Endodermal cell (in vitro differentiated cells): Measurements from ENCODE around the gene STUB1. TPM values are rescaled to one million over a fixed set of nuclear protein-coding genes. Genes with fewer than 3 reads are reported as not detected.
A peak's percentile ranks its signal among the peaks of the same experiment; 100 is the strongest.

Experiments
- DNase-seq: peaks from one replicate; pipeline ENCODE4 v3.0.0-alpha.2; 2017
- H3K27ac ChIP-seq: 2 replicates; pipeline ENCODE4 v1.5.1; 2013; ENCODE audit warnings: mild to moderate bottlenecking, low read depth, low read length, moderate library complexity
- H3K27me3 ChIP-seq: 2 replicates; pipeline ENCODE4 v1.6.1; 2013; ENCODE audit warnings: mild to moderate bottlenecking, low read length, moderate library complexity; ENCODE audit not compliant: insufficient read depth, control insufficient read depth, poor library complexity, severe bottlenecking
- H3K36me3 ChIP-seq: 2 replicates; pipeline ENCODE4 v1.7.0; 2013; ENCODE audit warnings: mild to moderate bottlenecking, low read length, moderate library complexity; ENCODE audit not compliant: control insufficient read depth, insufficient read depth
- H3K4me1 ChIP-seq: one replicate; pipeline ENCODE4 v1.7.0; 2013; ENCODE audit warnings: low read length; ENCODE audit not compliant: control insufficient read depth, insufficient read depth
- H3K4me3 ChIP-seq: 2 replicates; pipeline ENCODE4 v1.5.1; 2013; ENCODE audit warnings: mild to moderate bottlenecking, low read length, moderate library complexity
- H3K9ac ChIP-seq: 2 replicates; pipeline ENCODE4 v1.6.1; 2013; ENCODE audit warnings: mild to moderate bottlenecking, low read length, moderate library complexity; ENCODE audit not compliant: poor library complexity, severe bottlenecking; ENCODE audit errors: extremely low read depth
- H3K9me3 ChIP-seq: 2 replicates; pipeline ENCODE4 v1.6.1; 2013; ENCODE audit warnings: mild to moderate bottlenecking, low read length, moderate library complexity; ENCODE audit not compliant: control insufficient read depth
- H3K27ac Mint-ChIP-seq: 2 replicates; pipeline ENCODE4 v1.8.0; 2020; ENCODE audit warnings: mixed read lengths
- H3K27me3 Mint-ChIP-seq: 2 replicates; pipeline ENCODE4 v1.8.0; 2021; ENCODE audit warnings: mild to moderate bottlenecking, mixed read lengths; ENCODE audit not compliant: insufficient read depth
- H3K36me3 Mint-ChIP-seq: 2 replicates; pipeline ENCODE4 v1.8.0; 2020; ENCODE audit warnings: low read depth, mixed read lengths
- H3K4me1 Mint-ChIP-seq: 2 replicates; pipeline ENCODE4 v1.8.0; 2020; ENCODE audit warnings: mixed read lengths
- H3K4me3 Mint-ChIP-seq: 2 replicates; pipeline ENCODE4 v1.8.0; 2020; ENCODE audit warnings: mild to moderate bottlenecking, moderate library complexity, mixed read lengths
- H3K9me3 Mint-ChIP-seq: 2 replicates; pipeline ENCODE4 v1.8.0; 2020; ENCODE audit warnings: mild to moderate bottlenecking, mixed read lengths
- WGBS, 2 experiments: methylation state at CpG; one replicate each; pipeline versions ENCODE4 v1.1.5 to v1.1.7; 2013; ENCODE audit warnings: missing lambda C conversion rate in 2 of 2, mixed read lengths in 1 of 2; ENCODE audit not compliant: insufficient coverage in 1 of 2, insufficient read length in 1 of 2; 5-methylcytosine and 5-hydroxymethylcytosine counted together
- total RNA-seq, 2 donors: library from RNA; stranded (reverse); fragmentation: NEBNext Ultra II Directional in 1 of 2; extraction: Animal tissue kit (Norgen Biotek cat#: 25700) in 1 of 2; gene quantifications; 2 replicates in 1 of 2; 3 replicates in 1 of 2; pipeline ENCODE4 v1.2.1, GENCODE V29; 2021
- TF ChIP-seq, protein P1 (sequence below): fragments of 200-600 bp; sonication (generic); conservative IDR thresholded peaks from 2 replicates; pipeline ENCODE4 v1.5.0; 2021; ENCODE audit warnings: antibody characterized with exemption, mild to moderate bottlenecking

STUB1 gene
- total RNA-seq, 2 donors from 2014 or later = 105 to 124 TPM

DNA sequence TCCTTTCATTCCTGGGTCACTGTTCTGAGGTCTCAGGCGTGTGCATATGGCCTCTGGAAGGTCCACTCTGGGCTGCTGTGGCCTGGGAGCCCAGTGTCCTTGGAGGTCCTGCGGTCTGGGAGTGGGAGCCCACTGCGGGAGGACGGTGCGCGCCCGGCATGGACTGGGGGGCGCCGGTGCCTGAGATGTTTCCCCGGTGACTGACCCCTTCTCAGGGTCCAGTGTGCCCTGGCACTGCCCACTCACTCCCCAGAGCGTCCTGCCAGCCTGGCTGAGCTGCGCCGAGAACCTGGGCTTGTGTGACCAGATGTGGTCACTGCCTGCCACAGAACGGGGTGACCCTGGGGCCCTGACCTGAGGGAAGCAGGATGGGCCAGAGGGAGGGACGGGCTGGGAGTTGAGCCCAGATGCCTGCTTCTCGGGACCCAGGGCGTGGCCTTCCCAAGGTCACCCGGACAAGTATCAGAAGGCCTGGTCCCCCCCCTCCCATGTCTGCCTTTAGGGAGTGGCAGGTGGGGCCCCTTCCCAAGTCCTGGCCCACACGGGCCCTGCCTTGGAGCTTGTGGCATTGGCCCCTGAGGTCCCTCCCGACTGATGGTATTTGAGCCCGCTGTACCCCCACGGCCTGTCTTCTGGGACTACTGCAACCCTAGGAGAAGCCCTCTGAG lies 5.9 kb upstream of the STUB1 start:
- H3K4me1 ChIP-seq = no peaks in the 10 kb centered on the region
- H3K9ac ChIP-seq = no peak overlapping the region
- H3K4me3 ChIP-seq = no peak overlapping the region
- H3K9me3 Mint-ChIP-seq = no peaks in the 10 kb centered on the region
- WGBS, 2 experiments = 90 to 91% methylated on average over 13 to 22 of the region's 22 CpGs
- DNase-seq = no peak
- no peak overlapping the region for H3K27ac ChIP-seq
- H3K9me3 ChIP-seq = no peaks in the 10 kb centered on the region
- H3K4me3 Mint-ChIP-seq = peak overlapping the region; percentile 50
- no peak overlapping the region for H3K27ac Mint-ChIP-seq
- no peaks in the 10 kb centered on the region for H3K27me3 Mint-ChIP-seq
- peaks cover 15% of the 10 kb centered on the region for H3K36me3 Mint-ChIP-seq
- peaks cover 6% of the 10 kb centered on the region for H3K4me1 Mint-ChIP-seq
- peaks cover 38% of the 10 kb centered on the region for H3K36me3 ChIP-seq
- H3K27me3 ChIP-seq = no peaks in the 10 kb centered on the region
- TF ChIP-seq, protein P1, sequence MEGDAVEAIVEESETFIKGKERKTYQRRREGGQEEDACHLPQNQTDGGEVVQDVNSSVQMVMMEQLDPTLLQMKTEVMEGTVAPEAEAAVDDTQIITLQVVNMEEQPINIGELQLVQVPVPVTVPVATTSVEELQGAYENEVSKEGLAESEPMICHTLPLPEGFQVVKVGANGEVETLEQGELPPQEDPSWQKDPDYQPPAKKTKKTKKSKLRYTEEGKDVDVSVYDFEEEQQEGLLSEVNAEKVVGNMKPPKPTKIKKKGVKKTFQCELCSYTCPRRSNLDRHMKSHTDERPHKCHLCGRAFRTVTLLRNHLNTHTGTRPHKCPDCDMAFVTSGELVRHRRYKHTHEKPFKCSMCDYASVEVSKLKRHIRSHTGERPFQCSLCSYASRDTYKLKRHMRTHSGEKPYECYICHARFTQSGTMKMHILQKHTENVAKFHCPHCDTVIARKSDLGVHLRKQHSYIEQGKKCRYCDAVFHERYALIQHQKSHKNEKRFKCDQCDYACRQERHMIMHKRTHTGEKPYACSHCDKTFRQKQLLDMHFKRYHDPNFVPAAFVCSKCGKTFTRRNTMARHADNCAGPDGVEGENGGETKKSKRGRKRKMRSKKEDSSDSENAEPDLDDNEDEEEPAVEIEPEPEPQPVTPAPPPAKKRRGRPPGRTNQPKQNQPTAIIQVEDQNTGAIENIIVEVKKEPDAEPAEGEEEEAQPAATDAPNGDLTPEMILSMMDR = no peak

DNA sequence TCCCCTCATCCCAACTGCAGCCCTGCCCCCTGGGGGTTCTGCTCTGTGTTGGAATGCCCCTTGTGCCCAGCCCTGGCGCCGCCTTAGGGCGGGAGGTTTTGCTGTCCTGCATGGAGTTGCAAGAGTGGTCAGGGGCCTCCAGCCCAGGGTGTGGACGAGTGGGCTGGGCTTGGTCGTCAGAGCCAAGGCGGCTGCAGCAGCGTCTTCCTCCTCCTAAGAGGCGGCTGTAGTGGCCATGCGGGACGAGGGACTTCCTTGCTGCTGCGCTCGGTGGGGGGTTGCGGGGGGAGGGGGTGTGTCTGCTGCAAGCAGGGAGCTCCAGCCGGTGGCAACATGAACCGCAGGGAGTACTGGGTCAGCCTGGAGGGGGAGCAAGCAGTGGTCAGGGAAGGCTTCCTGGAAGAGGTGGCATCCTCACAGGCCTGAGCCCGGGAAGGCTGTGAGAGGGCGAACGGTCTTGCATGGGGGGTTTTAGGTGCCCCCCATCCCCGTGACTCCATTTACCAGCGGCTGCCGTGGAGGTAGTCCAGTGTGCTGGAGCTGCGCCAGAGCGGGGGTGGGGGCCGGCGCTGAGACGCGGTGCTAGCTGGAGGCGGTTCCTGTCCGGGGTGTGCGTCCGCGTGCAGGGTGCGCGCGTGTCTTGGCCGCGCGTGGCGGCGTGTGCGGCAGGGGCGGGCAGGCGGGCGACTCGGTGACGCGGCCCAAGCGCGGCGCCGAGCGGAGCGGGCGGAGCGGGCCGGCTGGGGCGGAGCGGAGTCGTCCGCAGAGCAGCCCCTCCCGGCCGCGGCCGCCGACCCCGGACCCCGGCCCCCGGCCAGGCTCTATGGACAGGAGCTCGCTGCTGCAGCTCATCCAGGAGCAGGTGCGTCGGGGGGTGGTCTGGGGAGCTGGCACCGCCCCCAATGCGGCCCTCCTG lies 5.0 kb upstream of the STUB1 start, which contains the start of gene RHBDL1:
Gene RHBDL1 (plus strand): TSS at position 704 of the 916 bp plus-strand sequence. CDS start 120 bp downstream, at position 824.
- TF ChIP-seq, protein P1 = no peak
- H3K4me3 Mint-ChIP-seq = peak within 1 kb of the TSS; percentile 50
- WGBS, 2 experiments = 13 to 16% methylated on average over 19 to 73 of the region's 73 CpGs

DNA sequence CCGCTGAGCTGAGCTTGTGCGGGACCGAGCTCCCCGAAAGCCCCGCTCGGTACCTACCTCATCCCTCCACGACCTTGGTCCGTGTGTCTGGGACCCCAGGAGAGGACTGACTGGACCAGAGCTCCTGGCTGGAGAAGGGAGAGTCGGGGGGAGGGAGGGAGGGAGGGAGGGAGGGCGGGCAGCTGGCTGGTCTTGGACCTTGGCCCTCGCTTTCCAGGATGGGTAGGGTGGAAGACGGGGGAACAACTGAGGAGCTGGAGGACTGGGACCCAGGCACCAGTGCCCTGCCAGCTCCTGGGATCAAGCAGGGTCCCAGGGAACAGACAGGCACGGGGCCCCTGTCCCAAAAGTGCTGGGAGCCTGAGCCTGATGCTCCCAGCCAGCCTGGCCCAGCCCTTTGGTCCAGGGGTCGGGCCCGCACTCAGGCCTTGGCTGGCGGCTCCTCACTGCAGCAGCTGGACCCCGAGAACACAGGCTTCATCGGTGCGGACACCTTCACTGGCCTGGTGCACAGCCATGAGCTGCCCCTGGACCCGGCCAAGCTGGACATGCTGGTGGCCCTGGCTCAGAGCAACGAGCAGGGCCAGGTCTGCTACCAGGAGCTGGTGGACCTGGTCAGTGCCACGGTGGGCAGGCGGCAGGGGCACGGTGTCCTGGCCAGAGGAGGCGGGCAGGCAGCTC lies 4.2 kb upstream of the STUB1 start:
- Histone ChIP-seq H3K4me3 (no peak overlapping the region), H3K27ac (no peak overlapping the region), H3K4me1 (peaks cover under 1% of the 10 kb centered on the region), H3K9me3 (no peaks in the 10 kb centered on the region), H3K27me3 (no peaks in the 10 kb centered on the region), H3K36me3 (peaks cover 21% of the 10 kb centered on the region), H3K9ac (no peak overlapping the region)
- no peak overlapping the region for H3K27ac Mint-ChIP-seq
- H3K4me1 Mint-ChIP-seq = peaks cover 7% of the 10 kb centered on the region
- WGBS, 2 experiments = 78 to 93% methylated on average over 7 to 23 of the region's 25 CpGs
- H3K27me3 Mint-ChIP-seq = no peaks in the 10 kb centered on the region
- TF ChIP-seq, protein P1 = no peak
- DNase-seq = no peak
- no peaks in the 10 kb centered on the region for H3K9me3 Mint-ChIP-seq
- no peak overlapping the region for H3K4me3 Mint-ChIP-seq
- H3K36me3 Mint-ChIP-seq = peaks cover 8% of the 10 kb centered on the region

More for the DNA sequence above, 5.0 kb upstream of the STUB1 start, which contains the start of gene RHBDL1:
- Mint-ChIP-seq H3K4me1 (peaks cover 6% of the 10 kb centered on the region), H3K9me3 (no peaks in the 10 kb centered on the region), H3K36me3 (peaks cover 9% of the 10 kb centered on the region), H3K27ac (peak within 1 kb of the TSS; percentile 48), H3K27me3 (no peaks in the 10 kb centered on the region)
- Histone ChIP-seq H3K4me3 (no peak within 1 kb of the TSS), H3K4me1 (no peaks in the 10 kb centered on the region), H3K27ac (no peak within 1 kb of the TSS), H3K9ac (no peak within 1 kb of the TSS), H3K36me3 (peaks cover 29% of the 10 kb centered on the region), H3K27me3 (no peaks in the 10 kb centered on the region), H3K9me3 (no peaks in the 10 kb centered on the region)
- peak; percentile 89 for DNase-seq
